ENCODE measurements around the gene PLCB4.
"Not testable (repeated sequence)": the region's sequence is repeated elsewhere in the genome, so short reads cannot be mapped to it uniquely, and the experiment has no call there.

Gene PLCB4

GRCh38 chr20:9068841-9069663 lies at the start of gene PLCB4:
Gene PLCB4 (plus strand): TSS chr20:9069087. CDS start chr20:9307815, 238,728 bp downstream.
- DNase-seq (ENCODE audit: low read depth in 2 of 2), result no peak

DNA sequence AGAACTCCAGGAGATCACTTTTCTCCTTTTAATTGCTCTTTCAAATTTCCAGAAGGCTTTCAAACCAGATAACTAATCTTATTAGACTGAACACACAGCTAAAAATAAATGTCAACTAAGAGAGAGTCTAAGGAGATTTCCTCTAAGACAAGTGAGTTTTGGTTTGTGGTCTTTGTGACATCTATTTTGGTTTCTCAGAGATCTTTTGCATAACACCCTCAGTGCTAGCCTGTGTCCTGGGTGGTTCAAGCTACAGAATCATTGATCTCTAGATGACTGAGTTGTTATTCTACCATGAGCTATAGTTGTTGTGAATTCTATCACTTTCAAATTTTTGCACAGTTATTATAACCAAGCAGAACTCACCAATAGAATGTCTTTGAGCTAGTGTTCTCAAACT lies 49.1 kb upstream of the PLCB4 start:
- DNase-seq (ENCODE audit: low read depth in 2 of 2), result no peak

DNA sequence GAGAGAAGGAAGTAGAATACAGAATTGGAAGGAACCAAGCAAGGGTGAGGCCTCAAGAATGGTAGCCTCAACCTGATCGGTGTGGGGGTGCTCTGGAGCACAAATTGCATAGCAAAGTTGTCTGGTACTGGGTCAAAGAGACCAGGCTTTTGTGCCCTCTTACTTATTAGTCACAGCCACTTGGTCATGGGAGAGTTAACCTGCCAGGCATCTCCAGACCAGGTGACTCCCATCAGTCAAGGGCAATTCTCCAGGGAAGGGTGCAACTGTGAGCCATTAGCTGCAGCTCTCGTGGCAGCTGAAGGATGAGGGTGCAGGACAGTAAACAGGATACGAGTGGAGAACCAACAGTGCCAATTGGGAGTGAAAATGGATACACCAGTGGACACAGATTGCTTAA lies 47.7 kb upstream of the PLCB4 start:
- no peak for DNase-seq (ENCODE audit: low read depth in 2 of 2)

GRCh38 chr20:9021699-9022098 lies 47.2 kb upstream of the PLCB4 start:
- DNase-seq (ENCODE audit: low read depth in 2 of 2), result no peak

DNA sequence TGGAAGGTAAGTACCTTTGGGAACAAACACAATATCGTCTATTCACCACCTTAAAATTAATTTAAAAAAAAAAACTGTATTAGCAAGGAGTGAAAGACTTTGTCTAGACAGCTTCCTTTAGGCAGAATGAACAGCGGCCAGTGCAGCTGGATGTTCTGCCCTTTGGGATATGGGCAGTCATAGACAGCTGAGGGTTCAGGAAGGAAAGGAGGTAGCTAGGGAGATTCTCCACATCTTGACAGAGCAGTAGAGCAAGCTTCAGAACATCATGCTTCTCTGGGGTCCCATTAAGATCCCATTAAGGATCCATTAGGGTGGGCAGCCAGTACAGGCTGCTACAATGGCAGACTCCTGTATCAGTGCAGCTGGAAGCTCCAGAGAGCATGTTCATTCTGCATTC lies 46.5 kb upstream of the PLCB4 start:
- DNase-seq (ENCODE audit: low read depth in 2 of 2), result no peak

GRCh38 chr20:9024606-9025005 lies 44.3 kb upstream of the PLCB4 start:
- no peak for DNase-seq (ENCODE audit: low read depth in 2 of 2)

DNA sequence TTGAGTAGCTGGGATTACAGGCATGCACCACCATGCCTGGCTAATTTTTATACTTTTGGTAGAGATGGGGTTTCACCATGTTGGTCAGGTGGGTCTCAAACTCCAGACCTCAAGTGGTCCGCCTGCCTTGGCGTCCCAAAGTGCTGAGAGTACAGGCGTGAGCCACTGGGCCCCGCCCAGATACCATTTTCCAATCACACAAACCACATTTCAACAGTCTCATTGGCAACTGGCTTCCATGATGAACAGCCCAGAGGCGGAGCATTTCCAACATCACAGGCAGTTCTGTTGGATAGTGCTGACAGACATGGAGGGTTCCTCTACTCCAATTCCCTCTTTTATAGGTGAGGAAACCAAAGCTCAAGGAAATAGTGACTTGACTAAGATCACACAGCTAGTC lies 43.9 kb upstream of the PLCB4 start:
- DNase-seq (ENCODE audit: low read depth in 2 of 2), result no peak

DNA sequence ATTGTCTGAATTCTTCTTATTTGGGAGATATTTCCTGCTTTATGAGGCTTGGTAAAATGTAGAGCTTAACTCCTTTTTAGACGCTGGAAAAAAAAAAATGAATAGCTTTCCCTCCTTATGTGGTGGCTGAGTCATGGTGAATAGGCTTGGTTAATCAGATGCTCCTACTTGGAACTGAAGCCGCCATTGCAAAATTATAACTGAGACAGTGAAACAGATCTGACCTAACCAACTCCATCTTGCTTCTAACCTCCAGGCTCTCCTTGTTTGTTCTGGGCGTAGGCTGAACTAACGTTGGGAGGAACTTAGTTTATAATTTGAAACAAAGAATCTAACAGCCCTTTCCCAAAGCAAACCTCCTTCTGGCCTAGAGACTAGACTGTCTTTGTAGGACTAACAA lies 43.2 kb upstream of the PLCB4 start:
- no peak for DNase-seq (ENCODE audit: low read depth in 2 of 2)

GRCh38 chr20:9027626-9028025 lies 41.3 kb upstream of the PLCB4 start:
- DNase-seq (ENCODE audit: low read depth in 2 of 2), result no peak

DNA sequence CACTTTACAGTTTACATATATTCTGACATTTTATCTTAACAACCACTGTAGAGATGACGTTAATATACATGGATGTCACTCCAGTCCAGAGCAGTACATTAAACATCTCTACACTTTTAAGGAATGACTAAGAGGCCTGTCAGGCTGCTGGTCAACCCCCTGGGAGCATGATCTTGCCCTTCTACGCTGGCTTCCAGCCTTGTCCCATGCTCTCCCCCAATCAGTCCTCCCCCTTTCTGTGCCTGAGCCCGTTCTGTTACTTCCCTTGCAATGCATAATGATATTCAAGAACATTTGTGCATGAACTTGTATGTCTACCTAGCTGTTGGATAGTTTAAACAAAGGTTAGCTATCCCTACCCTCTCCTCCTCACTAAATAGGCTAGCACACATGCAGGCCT lies 40.5 kb upstream of the PLCB4 start:
- no peak for DNase-seq (ENCODE audit: low read depth in 2 of 2)

DNA sequence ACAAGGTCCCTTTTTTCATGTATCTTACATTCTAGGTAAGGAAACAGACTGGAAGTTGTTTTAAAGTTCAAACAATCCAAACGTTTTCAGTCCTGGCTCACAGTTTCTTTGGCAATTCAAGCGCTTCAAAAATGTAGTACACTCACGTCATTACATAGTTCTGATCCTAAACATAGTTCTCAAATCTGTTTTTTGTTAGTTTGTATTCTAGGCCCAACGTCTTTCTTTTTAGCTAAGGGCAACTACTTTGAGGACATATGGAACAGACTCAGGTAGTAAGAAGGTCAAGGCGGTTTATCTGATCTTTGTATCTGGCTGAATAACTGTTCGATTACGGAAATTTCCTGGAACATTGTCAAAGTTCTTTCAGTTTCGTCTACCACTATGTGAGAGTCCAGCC lies 36.9 kb upstream of the PLCB4 start:
- DNase-seq (ENCODE audit: low read depth in 2 of 2), result no peak

DNA sequence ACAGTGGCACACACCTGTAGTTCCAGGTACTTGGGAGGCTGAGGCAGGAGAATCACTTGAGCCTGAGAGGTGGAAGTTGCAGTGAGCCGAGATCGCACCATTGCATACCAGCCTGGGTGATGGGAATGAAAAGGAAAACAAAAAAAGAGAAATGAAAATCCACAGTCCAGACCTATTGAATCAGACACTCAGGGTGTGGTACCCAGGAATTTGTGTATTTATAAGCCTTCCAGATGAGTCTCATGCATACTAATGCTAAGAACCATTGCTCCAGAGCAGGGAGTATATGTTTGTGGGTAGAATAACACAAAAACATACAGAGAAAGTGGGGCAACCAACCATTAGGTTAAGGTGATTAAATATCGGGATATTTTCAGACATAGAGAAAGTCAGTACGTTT lies 36.1 kb upstream of the PLCB4 start:
- DNase-seq (ENCODE audit: low read depth in 2 of 2), result no peak

- no peak for DNase-seq (ENCODE audit: low read depth in 2 of 2)
These were observed 33.8 kb upstream of the PLCB4 start for GRCh38 chr20:9035126-9035525.

- no peak for DNase-seq (ENCODE audit: low read depth in 2 of 2)
These were observed 32.3 kb upstream of the PLCB4 start for GRCh38 chr20:9036593-9036992.

- DNase-seq (ENCODE audit: low read depth in 2 of 2), result no peak
These were observed 29.9 kb upstream of the PLCB4 start for GRCh38 chr20:9038791-9039535.

DNA sequence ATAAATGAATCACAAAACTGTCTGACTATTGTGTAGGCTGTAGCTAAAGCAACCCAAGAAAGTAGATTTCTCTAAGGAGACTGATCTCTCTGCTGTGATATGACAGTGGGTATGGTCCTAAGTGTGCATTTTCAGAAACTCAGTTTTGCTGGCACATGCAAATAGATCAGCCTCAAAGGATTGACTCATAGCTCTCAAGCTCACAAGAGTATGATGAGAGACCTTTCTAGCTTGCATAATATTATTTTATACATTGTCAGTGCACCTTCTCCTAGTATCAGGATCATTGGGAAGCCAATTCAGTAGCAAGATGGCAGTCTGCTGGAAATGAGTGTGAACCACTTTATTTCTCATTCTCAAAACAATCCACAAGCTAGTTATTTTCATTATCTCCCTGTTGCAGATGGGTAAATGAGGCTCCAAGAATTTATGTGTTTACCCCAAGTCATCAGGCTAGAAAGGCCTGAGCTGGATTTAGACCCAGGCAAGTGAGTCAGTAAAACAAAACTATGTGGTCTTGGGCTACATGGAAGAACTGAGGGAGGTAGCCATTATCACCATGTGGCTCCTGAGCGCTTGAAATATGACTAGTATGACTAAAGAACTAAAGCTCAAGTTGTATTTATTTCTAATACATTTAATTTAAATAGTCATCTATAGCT lies 27.9 kb upstream of the PLCB4 start:
- no peak for DNase-seq (ENCODE audit: low read depth in 2 of 2)

GRCh38 chr20:9043364-9043763 lies 25.5 kb upstream of the PLCB4 start:
- DNase-seq (ENCODE audit: low read depth in 2 of 2), result no peak

- not testable (repeated sequence) for DNase-seq (ENCODE audit: low read depth in 2 of 2)
These were observed 21.0 kb upstream of the PLCB4 start for GRCh38 chr20:9047928-9048327.

DNA sequence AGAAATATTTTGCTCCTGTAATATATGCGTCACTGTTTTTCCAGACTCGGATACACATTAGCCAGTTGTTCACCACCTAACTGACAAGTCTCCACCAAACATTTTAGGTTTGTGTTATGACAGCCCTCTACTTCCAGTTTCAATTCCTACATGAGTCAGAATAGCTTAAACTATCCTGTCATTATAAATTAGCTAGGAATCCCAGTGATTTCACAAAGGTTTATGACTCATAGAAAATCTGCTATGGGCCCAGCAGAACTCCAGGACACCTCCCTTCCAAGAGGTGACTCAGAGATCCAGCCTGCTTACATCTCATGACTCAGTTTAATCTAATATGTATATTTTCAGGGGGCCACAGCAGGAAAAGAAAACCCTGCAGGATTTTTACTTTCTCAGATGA lies 17.4 kb upstream of the PLCB4 start:
- no peak for DNase-seq (ENCODE audit: low read depth in 2 of 2)

GRCh38 chr20:9052136-9052535 lies 16.8 kb upstream of the PLCB4 start:
- no peak for DNase-seq (ENCODE audit: low read depth in 2 of 2)

DNA sequence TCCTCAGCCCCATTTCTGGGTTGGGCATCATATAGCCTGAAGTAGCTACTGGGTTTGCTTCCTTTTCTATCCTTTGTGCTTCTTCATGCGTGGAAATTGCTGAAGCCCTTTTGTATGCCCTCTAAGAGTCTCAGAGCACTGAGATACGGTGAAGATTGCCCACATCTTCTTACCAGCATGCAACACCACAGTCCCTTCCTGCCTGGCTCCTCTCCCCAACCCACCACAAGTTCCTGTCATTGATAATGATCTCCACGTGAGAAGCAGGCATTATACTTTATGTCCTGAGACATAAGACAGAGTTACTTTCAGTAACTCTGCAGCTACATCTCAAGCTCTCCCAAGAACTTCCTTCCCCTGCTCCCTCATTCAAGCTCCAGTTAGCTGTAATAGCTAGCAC lies 15.8 kb upstream of the PLCB4 start:
- no peak for DNase-seq (ENCODE audit: low read depth in 2 of 2)

DNA sequence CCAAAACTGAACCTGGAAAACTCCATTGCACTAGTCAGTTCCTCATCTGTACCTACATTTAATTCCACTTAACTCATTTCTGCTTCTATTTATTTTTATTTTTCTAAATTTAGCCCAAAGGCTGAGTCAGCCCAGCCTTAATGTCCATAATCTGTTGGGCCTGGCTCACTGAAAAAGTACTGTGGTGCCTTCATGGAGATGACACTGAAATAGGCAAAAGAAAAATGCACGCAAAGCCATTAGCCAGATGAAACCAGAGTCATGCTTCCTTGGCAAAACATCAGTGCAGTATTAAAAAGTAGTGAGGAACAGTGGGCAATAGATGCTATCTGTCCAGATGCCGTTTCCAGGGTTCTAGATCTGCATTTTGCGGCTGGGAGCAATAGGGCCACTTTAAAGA lies 14.7 kb upstream of the PLCB4 start:
- no peak for DNase-seq (ENCODE audit: low read depth in 2 of 2)

DNA sequence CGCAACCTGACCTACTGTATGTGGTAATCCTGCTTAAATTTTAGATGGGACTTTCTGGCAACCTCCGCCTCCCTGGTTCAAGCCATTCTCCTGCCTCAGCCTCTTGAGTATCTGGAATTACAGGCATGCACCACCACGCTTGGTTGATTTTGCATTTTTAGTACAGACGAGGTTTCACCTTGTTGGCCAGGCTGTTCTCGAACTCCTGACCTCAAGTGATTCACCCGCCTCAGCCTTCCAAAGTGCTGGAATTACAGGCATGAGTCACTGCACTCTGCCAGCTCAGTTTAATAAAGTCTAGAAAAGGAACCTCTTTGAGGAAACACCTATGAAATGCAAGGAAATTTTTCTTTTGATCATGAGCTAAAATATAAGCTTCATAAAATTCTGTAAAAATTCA lies 9.0 kb upstream of the PLCB4 start:
- DNase-seq (ENCODE audit: low read depth in 2 of 2), result no peak
